ENCODE measurements around the gene OR2G2.

GRCh38 chr1:247578946-247579460 is 9.2 kb upstream of the OR2G2 start:
- TF ChIP-seq CTCF (IDR thresholded peaks at IDR 0.05; ENCODE audit: poor library complexity) (no peak), EZH2phosphoT487 (IDR thresholded peaks at IDR 0.05; ENCODE audit: low read depth, severe bottlenecking, unreplicated experiment) (no peak), EZH2 (IDR thresholded peaks at IDR 0.05; ENCODE audit: borderline replicate concordance) (no peak)

All from hepatocyte (in vitro differentiated cells).